ENCODE results near the gene CCDC171. TPM values are rescaled to one million over a fixed set of nuclear protein-coding genes. Genes with fewer than 3 reads are reported as not detected.

Gene CCDC171
- total and polyA plus RNA-seq, 4 donors, result 0.13 to 1.1 (median 0.43) TPM

- DNase-seq (ENCODE audit: low spot score), result no peak
- Histone ChIP-seq H3K4me1 (ENCODE audit: control insufficient read depth in 4 of 4, insufficient read depth in 4 of 4, low read length in 3 of 4) (no peaks in the 10 kb centered on the region), H3K9ac (ENCODE audit: low read depth in 1 of 2, low read length in 2 of 2) (no peak overlapping the region), H3K27me3 (ENCODE audit: control insufficient read depth in 4 of 4, insufficient read depth in 4 of 4, low read length in 3 of 4) (no peaks in the 10 kb centered on the region), H3K4me3 (ENCODE audit: low read depth in 1 of 3, low read length in 3 of 3) (no peak overlapping the region), H3K27ac (ENCODE audit: low read depth in 1 of 2, low read length in 2 of 2) (no peak overlapping the region), H3K9me3 (ENCODE audit: control insufficient read depth in 4 of 4, low read length in 3 of 4) (no peaks in the 10 kb centered on the region), H3K36me3 (ENCODE audit: control insufficient read depth in 4 of 4, insufficient read depth in 3 of 4, low read depth in 1 of 4, low read length in 3 of 4) (no peaks in the 10 kb centered on the region)
- WGBS, result 71% methylated on average over 1 of the region's 1 CpG
- no peak for TF ChIP-seq NR2F2 (IDR thresholded peaks at IDR 0.05)
- no peak for TF ChIP-seq RAD21 (IDR thresholded peaks at IDR 0.05)
- TF ChIP-seq TAF1 (conservative IDR thresholded peaks at IDR 0.05), result no peak
- TF ChIP-seq REST (IDR thresholded peaks at IDR 0.05), result no peak
- no peak for TF ChIP-seq EGR1 (IDR thresholded peaks at IDR 0.05; ENCODE audit: low read depth in 2 of 2)
- no peak for TF ChIP-seq FOXA2 (IDR thresholded peaks at IDR 0.05)
- no peak for TF ChIP-seq CTCF (IDR thresholded peaks at IDR 0.05; ENCODE audit: low read depth, low read length, missing input control)
- TF ChIP-seq HNF4G (IDR thresholded peaks at IDR 0.05), result no peak
- TF ChIP-seq HNF4A (conservative IDR thresholded peaks at IDR 0.05), result no peak
These were observed 168.0 kb downstream of the CCDC171 start for GRCh38 chr9:15720861-15721260.

- no peaks in the 10 kb centered on the region for H3K27me3 ChIP-seq (ENCODE audit: control insufficient read depth in 4 of 4, insufficient read depth in 4 of 4, low read length in 3 of 4)
- no peaks in the 10 kb centered on the region for H3K36me3 ChIP-seq (ENCODE audit: control insufficient read depth in 4 of 4, insufficient read depth in 3 of 4, low read depth in 1 of 4, low read length in 3 of 4)
- TF ChIP-seq NR2F2 (IDR thresholded peaks at IDR 0.05) (no peak), ZBTB33 (IDR thresholded peaks at IDR 0.05) (no peak), GABPA (IDR thresholded peaks at IDR 0.05 in 1 of 2, conservative IDR thresholded peaks at IDR 0.05 in 1 of 2) (no peak), REST (IDR thresholded peaks at IDR 0.05) (no peak), EGR1 (IDR thresholded peaks at IDR 0.05; ENCODE audit: low read depth in 2 of 2) (no peak), SP1 (IDR thresholded peaks at IDR 0.05) (no peak), MAX (IDR thresholded peaks at IDR 0.05) (no peak)
- no peaks in the 10 kb centered on the region for H3K4me1 ChIP-seq (ENCODE audit: control insufficient read depth in 4 of 4, insufficient read depth in 4 of 4, low read length in 3 of 4)
- H3K9ac ChIP-seq (ENCODE audit: low read depth in 1 of 2, low read length in 2 of 2), result no peak overlapping the region
- H3K4me3 ChIP-seq (ENCODE audit: low read depth in 1 of 3, low read length in 3 of 3), result no peak overlapping the region
- WGBS, result 75% methylated on average over 5 of the region's 5 CpGs
- no peaks in the 10 kb centered on the region for H3K9me3 ChIP-seq (ENCODE audit: control insufficient read depth in 4 of 4, low read length in 3 of 4)
- no peak overlapping the region for H3K27ac ChIP-seq (ENCODE audit: low read depth in 1 of 2, low read length in 2 of 2)
- DNase-seq (ENCODE audit: low spot score), result no peak
These were observed 170.0 kb downstream of the CCDC171 start for GRCh38 chr9:15722888-15723287.

Data from liver (tissue), 9 donors.